B cell (primary cell): ENCODE results near the gene SPAG5. TPM values are rescaled to one million over a fixed set of nuclear protein-coding genes. Genes with fewer than 3 reads are reported as not detected.

ENCODE experiments used
- ATAC-seq: fragments of 200-7000 bp; cut with Tn5 transposase; one replicate; pipeline ENCODE4 v1.10.0; 2021; ENCODE audit warnings: low read depth, mild to moderate bottlenecking, moderate number of reproducible peaks, moderate library complexity
- CTCF ChIA-PET: fragments of 350-600 bp; sonication (Branson Sonifier 250); formaldehyde crosslinking; loops from one replicate; lab custom pipeline; 2021; ENCODE audit warnings: antibody characterized with exemption, inconsistent platforms; lab: Charles Lee
- POLR2A ChIA-PET: fragments of 350-600 bp; sonication (Branson Sonifier 250); formaldehyde crosslinking; loops from one replicate; lab custom pipeline; 2021; ENCODE audit warnings: antibody characterized with exemption; lab: Charles Lee
- DNase-seq: peaks from one replicate; pipeline ENCODE4 v3.0.0; 2013
- H2AFZ ChIP-seq: 2 replicates; pipeline ENCODE4 v1.6.1; 2012; ENCODE audit warnings: mild to moderate bottlenecking, low read depth, low read length; ENCODE audit not compliant: insufficient read depth, poor library complexity, severe bottlenecking
- H3K27ac ChIP-seq, 2 donors: 1 replicate in 1 of 2; 2 replicates in 1 of 2; pipeline ENCODE4 v1.5.1; 2012 to 2013; ENCODE audit warnings: low read length in 2 of 2, mild to moderate bottlenecking in 2 of 2, moderate library complexity in 1 of 2
- H3K27me3 ChIP-seq, 4 experiments: fragments of 200-600 bp in 1 of 4; sonication (generic) in 1 of 4; replicated peaks in 1 of 4; 1 replicate in 2 of 4; 2 replicates in 2 of 4; pipeline versions ENCODE4 v1.6.1 to v1.7.0; 2013 to 2016; ENCODE audit warnings: low read length in 3 of 4, mild to moderate bottlenecking in 2 of 4, mixed read lengths in 1 of 4, moderate library complexity in 1 of 4; ENCODE audit not compliant: insufficient read depth in 4 of 4, control insufficient read depth in 3 of 4; ENCODE audit errors: control extremely low read depth in 1 of 4
- H3K36me3 ChIP-seq, 2 experiments: replicated peaks in 1 of 2; 1 replicate in 1 of 2; 2 replicates in 1 of 2; pipeline versions ENCODE4 v1.6.1 to v1.7.1; 2013; ENCODE audit warnings: low read length in 1 of 2; ENCODE audit not compliant: insufficient read depth in 2 of 2, control insufficient read depth in 1 of 2; ENCODE audit errors: control extremely low read depth in 1 of 2, extremely low read depth in 1 of 2
- H3K4me1 ChIP-seq, 2 donors: fragments of 200-600 bp in 1 of 2; sonication (generic) in 1 of 2; 1 replicate in 1 of 2; 2 replicates in 1 of 2; pipeline versions ENCODE4 v1.5.1 to v1.6.1; 2013 to 2017; ENCODE audit warnings: low read length in 2 of 2; ENCODE audit not compliant: control insufficient read depth in 2 of 2, insufficient read depth in 2 of 2
- H3K4me2 ChIP-seq: replicated peaks from 2 replicates; pipeline ENCODE3; 2012; ENCODE audit warnings: mild to moderate bottlenecking, low read depth, low read length; ENCODE audit not compliant: poor library complexity, severe bottlenecking
- H3K4me3 ChIP-seq, 5 experiments: fragments of 200-600 bp in 1 of 5; sonication (generic) in 1 of 5; 1 replicate in 3 of 5; 2 replicates in 2 of 5; pipeline versions ENCODE4 v1.5.1 to v1.7.0; 2011 to 2016; ENCODE audit warnings: low read length in 4 of 5, mild to moderate bottlenecking in 4 of 5, low read depth in 2 of 5, control low read depth in 1 of 5, moderate library complexity in 1 of 5; ENCODE audit not compliant: insufficient read depth in 1 of 5; ENCODE audit errors: control extremely low read depth in 1 of 5, extremely low read depth in 1 of 5
- H3K79me2 ChIP-seq: fragments of 200-600 bp; sonication (generic); one replicate; pipeline ENCODE4 v1.6.0; 2016; ENCODE audit warnings: low read length; ENCODE audit not compliant: control insufficient read depth, insufficient read depth
- H3K9ac ChIP-seq: fragments of 200-600 bp; sonication (generic); 2 replicates; pipeline ENCODE4 v1.6.1; 2017; ENCODE audit warnings: mild to moderate bottlenecking, low read length, moderate library complexity
- H3K9me3 ChIP-seq, 3 donors: one replicate each; pipeline versions ENCODE4 v1.6.1 to v1.7.1; 2013; ENCODE audit warnings: low read length in 2 of 3; ENCODE audit not compliant: control insufficient read depth in 2 of 3, insufficient read depth in 1 of 3; ENCODE audit errors: control extremely low read depth in 1 of 3
- H4K20me1 ChIP-seq: 2 replicates; pipeline ENCODE4 v1.6.0; 2012; ENCODE audit warnings: mild to moderate bottlenecking, low read length; ENCODE audit not compliant: insufficient read depth, control insufficient read depth, poor library complexity, severe bottlenecking
- H3K27ac Mint-ChIP-seq: one replicate; pipeline ENCODE4 v1.8.0; 2021; ENCODE audit warnings: mixed read lengths
- H3K27me3 Mint-ChIP-seq: one replicate; pipeline ENCODE4 v1.8.0; 2021; ENCODE audit warnings: mixed read lengths
- H3K4me1 Mint-ChIP-seq: one replicate; pipeline ENCODE4 v1.8.0; 2021; ENCODE audit warnings: mixed read lengths
- H3K4me3 Mint-ChIP-seq: one replicate; pipeline ENCODE4 v1.8.0; 2021; ENCODE audit warnings: mixed read lengths
- H3K9me3 Mint-ChIP-seq: one replicate; pipeline ENCODE4 v1.8.0; 2022; ENCODE audit warnings: mixed read lengths; ENCODE audit not compliant: insufficient read depth
- EZH2 ChIP-seq: IDR thresholded peaks from 2 replicates; pipeline ENCODE4 v1.6.1; 2012; ENCODE audit warnings: borderline replicate concordance, low read depth, mild to moderate bottlenecking, moderate library complexity, low read length; ENCODE audit not compliant: insufficient read depth, poor library complexity, severe bottlenecking
- WGBS: methylation state at CpG from one replicate; pipeline ENCODE4 v1.1.5; 2013; ENCODE audit warnings: missing lambda C conversion rate; ENCODE audit not compliant: insufficient coverage; 5-methylcytosine and 5-hydroxymethylcytosine counted together
- intact Hi-C: fragments of 100-400 bp; cut with micrococcal nuclease; formaldehyde crosslinking; loops from one replicate; pipeline ENCODE4 v1.10.0; 2022
- polyA plus RNA-seq: library from polyadenylated mRNA; depleted of rRNA; stranded (reverse); fragments of >200 nt; gene quantifications from 2 replicates; pipeline ENCODE4 v1.2.3, GENCODE V29; 2012
- total RNA-seq, 2 donors: library from RNA; stranded (reverse); fragments of 120-200 nt in 1 of 2; gene quantifications; 1 replicate in 1 of 2; 2 replicates in 1 of 2; pipeline versions ENCODE4 v1.2.3 to v1.2.4, GENCODE V29; 2013 to 2022
- TF ChIP-seq, protein P1 (sequence below): fragments of 200-600 bp; IDR thresholded peaks from one replicate; pipeline ENCODE4 v1.8.0; 2022; ENCODE audit warnings: antibody characterized with exemption, mild to moderate bottlenecking

SPAG5 gene
- total and polyA plus RNA-seq, 2 donors (not counting 1 experiment from before 2014, with no cell fraction given) = 4.7 to 8.0 TPM

DNA sequence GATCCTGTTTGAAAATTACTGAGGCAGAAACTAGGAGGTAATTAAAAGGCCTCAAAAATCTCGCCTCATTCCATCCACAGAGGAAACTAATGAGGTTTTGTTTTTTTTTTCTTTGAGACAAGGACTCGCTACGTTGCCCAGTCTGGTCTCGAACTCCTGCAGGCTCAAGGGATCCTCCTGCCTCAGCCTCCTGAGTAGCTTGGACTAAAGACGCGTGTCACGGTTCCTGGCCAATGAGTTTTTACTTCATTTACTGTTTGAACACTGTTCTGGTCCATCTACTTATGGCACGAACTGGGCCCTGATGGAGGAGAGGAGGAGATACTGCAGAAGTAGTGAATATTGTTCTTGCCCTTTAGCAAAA, 46.7 kb upstream of the SPAG5 start:
- ATAC-seq (no peak), DNase-seq (no peak)
- peak overlapping the region; percentile 90 to 94 for H3K27ac ChIP-seq
- Mint-ChIP-seq H3K9me3 (no peaks in the 10 kb centered on the region), H3K4me3 (peak overlapping the region; percentile 97), H3K27me3 (no peaks in the 10 kb centered on the region), H3K4me1 (peaks cover 36% of the 10 kb centered on the region), H3K27ac (peak overlapping the region; percentile 89)
- no peaks in the 10 kb centered on the region for H3K9me3 ChIP-seq
- intact Hi-C loops = loop anchor here (1.0 to 10.0 kb wide), 9 partner anchors 17 to 919 kb away; partner anchors contain the start of genes ABHD15, DHRS13, NUFIP2 and PROCA1
- peaks cover 57% of the 10 kb centered on the region for H3K79me2 ChIP-seq
- ChIA-PET CTCF (interaction anchor here (1.1 to 4.3 kb wide), 9 partner anchors 16 to 471 kb away, joined by 3 to 59 read pairs (median 6); partner anchors contain the start of genes SDF2, SUPT6H and TLCD1), POLR2A (interaction anchor here (0.6 to 4.3 kb wide), 13 partner anchors 16 to 1101 kb away, joined by 3 to 42 read pairs (median 4); partner anchors contain the start of genes NUFIP2, PROCA1, RPL23A and SDF2)
- WGBS = 41% methylated on average over 3 of the region's 8 CpGs
- H3K4me3 ChIP-seq = peak overlapping the region; percentile 31 to 93 (median 70)
- H3K27me3 ChIP-seq = no peaks in the 10 kb centered on the region
- H4K20me1 ChIP-seq = peaks cover 12% of the 10 kb centered on the region
- peaks cover 32 to 37% of the 10 kb centered on the region in 2 donors for H3K4me1 ChIP-seq
- peaks cover 7 to 39% of the 10 kb centered on the region in 2 experiments for H3K36me3 ChIP-seq
- TF ChIP-seq, protein P1, sequence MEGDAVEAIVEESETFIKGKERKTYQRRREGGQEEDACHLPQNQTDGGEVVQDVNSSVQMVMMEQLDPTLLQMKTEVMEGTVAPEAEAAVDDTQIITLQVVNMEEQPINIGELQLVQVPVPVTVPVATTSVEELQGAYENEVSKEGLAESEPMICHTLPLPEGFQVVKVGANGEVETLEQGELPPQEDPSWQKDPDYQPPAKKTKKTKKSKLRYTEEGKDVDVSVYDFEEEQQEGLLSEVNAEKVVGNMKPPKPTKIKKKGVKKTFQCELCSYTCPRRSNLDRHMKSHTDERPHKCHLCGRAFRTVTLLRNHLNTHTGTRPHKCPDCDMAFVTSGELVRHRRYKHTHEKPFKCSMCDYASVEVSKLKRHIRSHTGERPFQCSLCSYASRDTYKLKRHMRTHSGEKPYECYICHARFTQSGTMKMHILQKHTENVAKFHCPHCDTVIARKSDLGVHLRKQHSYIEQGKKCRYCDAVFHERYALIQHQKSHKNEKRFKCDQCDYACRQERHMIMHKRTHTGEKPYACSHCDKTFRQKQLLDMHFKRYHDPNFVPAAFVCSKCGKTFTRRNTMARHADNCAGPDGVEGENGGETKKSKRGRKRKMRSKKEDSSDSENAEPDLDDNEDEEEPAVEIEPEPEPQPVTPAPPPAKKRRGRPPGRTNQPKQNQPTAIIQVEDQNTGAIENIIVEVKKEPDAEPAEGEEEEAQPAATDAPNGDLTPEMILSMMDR = no peak
- peak overlapping the region; percentile 91 for H3K4me2 ChIP-seq
- peak overlapping the region; percentile 85 for H3K9ac ChIP-seq
- peak overlapping the region; percentile 85 for H2AFZ ChIP-seq

DNA sequence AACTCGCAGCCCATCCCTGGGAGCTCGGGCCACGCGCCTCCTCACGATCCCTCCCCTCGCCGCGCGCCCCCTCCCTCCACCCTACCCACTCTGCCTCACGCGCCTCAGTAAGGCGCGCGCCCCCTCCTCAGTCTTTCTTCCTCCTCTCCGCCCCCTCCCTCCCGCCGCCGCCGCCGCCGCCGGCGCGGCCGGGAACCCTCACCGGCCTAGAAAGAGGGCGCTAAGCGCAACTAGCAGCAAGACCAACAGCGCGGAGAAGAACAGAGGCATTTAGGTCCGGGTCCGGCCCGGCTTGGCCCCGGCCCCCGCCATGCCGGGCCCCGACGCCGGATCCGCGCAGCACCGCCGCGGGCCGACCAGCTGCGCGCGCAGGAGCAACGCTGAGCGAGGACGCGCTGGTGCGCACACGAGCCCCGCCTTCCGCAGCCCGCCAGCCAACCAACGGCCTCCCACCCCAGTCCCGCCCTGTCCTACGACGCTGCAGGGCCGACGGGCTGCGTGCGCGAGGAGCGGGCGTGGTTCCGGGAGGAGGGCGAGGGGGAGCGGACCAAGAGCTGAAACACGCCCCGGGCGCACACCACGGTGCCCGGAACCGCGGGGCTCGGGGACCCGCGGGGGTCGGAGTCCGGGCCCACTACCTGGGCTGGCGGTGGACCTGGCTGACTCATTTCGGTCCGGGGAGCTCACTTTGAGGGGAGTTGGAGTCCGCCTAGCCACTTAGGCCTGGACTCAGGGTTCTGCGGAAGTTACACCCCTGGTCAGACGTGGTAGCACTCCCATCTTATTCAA, 46.2 kb upstream of the SPAG5 start, which contains the start of gene BLTP2:
Gene BLTP2 (minus strand): TSS at position 372 of the 789 bp plus-strand sequence. CDS start 102 bp downstream, at position 270.
- DNase-seq (peak; percentile 97), ATAC-seq (peak; percentile 97)
- POLR2A ChIA-PET = interaction anchor here (0.6 to 4.3 kb wide), 15 partner anchors 17 to 1101 kb away, joined by 3 to 42 read pairs (median 4); partner anchors contain the start of genes NUFIP2, PIGS, PROCA1 and RPL23A
- no peak for TF ChIP-seq EZH2
- TF ChIP-seq, protein P1 = no peak
- H3K4me3 ChIP-seq = peak within 1 kb of the TSS; percentile 79 to 93 (median 81)
- peak within 1 kb of the TSS; percentile 90 to 94 for H3K27ac ChIP-seq
- CTCF ChIA-PET = interaction anchor here (0.9 to 4.3 kb wide), 11 partner anchors 17 to 472 kb away, joined by 3 to 59 read pairs (median 6); partner anchors contain the start of genes SDF2, SUPT6H and TLCD1
- peak within 1 kb of the TSS; percentile 85 for H2AFZ ChIP-seq
- peak within 1 kb of the TSS; percentile 85 for H3K9ac ChIP-seq
- peak within 1 kb of the TSS; percentile 97 for H3K4me3 Mint-ChIP-seq
- peaks cover 55% of the 10 kb centered on the region for H3K79me2 ChIP-seq
- H3K4me1 ChIP-seq = peaks cover 32 to 37% of the 10 kb centered on the region in 2 donors
- no peaks in the 10 kb centered on the region for H3K27me3 ChIP-seq
- peaks cover 36% of the 10 kb centered on the region for H3K4me1 Mint-ChIP-seq
- intact Hi-C loops = loop anchor here (1.0 to 10.0 kb wide), 10 partner anchors 17 to 920 kb away; partner anchors contain the start of genes ABHD15, DHRS13, NUFIP2 and PROCA1
- H3K27ac Mint-ChIP-seq = peak within 1 kb of the TSS; percentile 89
- H3K36me3 ChIP-seq = peaks cover 10 to 44% of the 10 kb centered on the region in 2 experiments
- H3K4me2 ChIP-seq = peak within 1 kb of the TSS; percentile 91
- WGBS = under 1% methylated on average over 80 of the region's 89 CpGs
- H3K27me3 Mint-ChIP-seq = no peaks in the 10 kb centered on the region
- H3K9me3 ChIP-seq = no peaks in the 10 kb centered on the region
- no peaks in the 10 kb centered on the region for H3K9me3 Mint-ChIP-seq
- H4K20me1 ChIP-seq = peaks cover 12% of the 10 kb centered on the region
